Smooth muscle cell (in vitro differentiated cells): ENCODE data around the gene FAM53B. TPM values are rescaled to one million over a fixed set of nuclear protein-coding genes. Genes with fewer than 3 reads are reported as not detected.

Experiments used
- DNase-seq: peaks from one replicate; lab custom pipeline; 2025; ENCODE audit not compliant: unreplicated experiment; lab: John Stamatoyannopoulos, UW
- H2AFZ ChIP-seq: fragments of 200-600 bp; sonication (generic); 2 replicates; pipeline ENCODE4 v1.6.0; 2016; ENCODE audit warnings: antibody characterized with exemption, low read depth, mild to moderate bottlenecking
- H3F3A ChIP-seq: fragments of 200-600 bp; sonication (generic); 2 replicates; pipeline ENCODE4 v1.6.0; 2017; ENCODE audit warnings: antibody characterized with exemption, low read depth
- H3K27ac ChIP-seq: fragments of 200-600 bp; sonication (generic); 2 replicates; pipeline ENCODE4 v1.5.1; 2016; ENCODE audit warnings: low read depth, mild to moderate bottlenecking
- H3K27me3 ChIP-seq: fragments of 200-600 bp; sonication (generic); 2 replicates; pipeline ENCODE4 v1.6.1; 2016; ENCODE audit warnings: low read depth, mild to moderate bottlenecking
- H3K36me3 ChIP-seq: fragments of 200-600 bp; sonication (generic); 2 replicates; pipeline ENCODE4 v1.5.1; 2016; ENCODE audit warnings: low read depth
- H3K4me1 ChIP-seq: fragments of 200-600 bp; sonication (generic); 2 replicates; pipeline ENCODE4 v1.5.1; 2016; ENCODE audit warnings: low read depth
- H3K4me2 ChIP-seq: fragments of 200-600 bp; sonication (generic); 2 replicates; pipeline ENCODE4 v1.6.0; 2016; ENCODE audit warnings: mild to moderate bottlenecking
- H3K4me3 ChIP-seq: fragments of 200-600 bp; sonication (generic); 2 replicates; pipeline ENCODE4 v1.5.1; 2016; ENCODE audit warnings: mild to moderate bottlenecking
- H3K79me2 ChIP-seq: fragments of 200-600 bp; sonication (generic); 2 replicates; pipeline ENCODE4 v1.6.0; 2016; ENCODE audit warnings: low read depth, mild to moderate bottlenecking
- H3K9ac ChIP-seq: fragments of 200-600 bp; sonication (generic); 2 replicates; pipeline ENCODE4 v1.6.0; 2016; ENCODE audit warnings: low read depth
- H3K9me3 ChIP-seq: fragments of 200-600 bp; sonication (generic); replicated peaks from 2 replicates; pipeline ENCODE4 v1.5.1; 2016; ENCODE audit warnings: low read depth
- H4K20me1 ChIP-seq: fragments of 200-600 bp; sonication (generic); 2 replicates; pipeline ENCODE4 v1.6.0; 2016; ENCODE audit warnings: low read depth
- CTCF ChIP-seq: fragments of 200-600 bp; sonication (generic); IDR thresholded peaks from 2 replicates; pipeline ENCODE4 v1.5.1; 2017; ENCODE audit warnings: borderline replicate concordance, mild to moderate bottlenecking, antibody characterized with exemption; ENCODE audit not compliant: insufficient read depth, poor library complexity, severe bottlenecking
- WGBS: methylation state at CpG from one replicate; pipeline ENCODE4 v1.1.7; 2016; ENCODE audit warnings: low lambda C conversion rate; 5-methylcytosine and 5-hydroxymethylcytosine counted together
- polyA plus RNA-seq: library from polyadenylated mRNA; unstranded; fragments of >200 nt; fragmentation: Nextera tagmentation; extraction: Ambion mirVana; gene quantifications from 2 replicates; pipeline ENCODE4 v1.2.1, GENCODE V29; 2016
- total RNA-seq: library from RNA; depleted of rRNA; stranded (reverse); fragments of >200 nt; gene quantifications from 2 replicates; pipeline ENCODE4 v1.2.3, GENCODE V29; 2014

The FAM53B gene
- total and polyA plus RNA-seq, 2 experiments from 2014 or later, result 5.5 to 6.2 TPM

GRCh38 chr10:124735491-124736286 lies 8.5 kb downstream of the FAM53B start:
- Histone ChIP-seq H3K4me1 (peaks cover 24% of the 10 kb centered on the region), H3K79me2 (peaks cover 5% of the 10 kb centered on the region), H3K4me2 (no peak overlapping the region), H2AFZ (no peak overlapping the region), H3K9ac (no peak overlapping the region), H3K36me3 (no peaks in the 10 kb centered on the region), H3K4me3 (no peak overlapping the region), H3K27me3 (no peaks in the 10 kb centered on the region), H4K20me1 (peaks cover 84% of the 10 kb centered on the region), H3F3A (peaks cover 3% of the 10 kb centered on the region), H3K9me3 (no peaks in the 10 kb centered on the region), H3K27ac (no peak overlapping the region)
- no peak for TF ChIP-seq CTCF
- 94% methylated on average over 15 of the region's 15 CpGs for WGBS
- no peak for DNase-seq

GRCh38 chr10:124734311-124735166 lies 9.6 kb downstream of the FAM53B start:
- Histone ChIP-seq H3K27ac (no peak overlapping the region), H3K9ac (no peak overlapping the region), H3K79me2 (peaks cover 5% of the 10 kb centered on the region), H3K4me2 (no peak overlapping the region), H3F3A (no peaks in the 10 kb centered on the region), H3K36me3 (no peaks in the 10 kb centered on the region), H3K9me3 (no peaks in the 10 kb centered on the region), H3K4me1 (peaks cover 12% of the 10 kb centered on the region), H3K27me3 (no peaks in the 10 kb centered on the region), H4K20me1 (peaks cover 82% of the 10 kb centered on the region), H3K4me3 (no peak overlapping the region), H2AFZ (no peak overlapping the region)
- no peak for TF ChIP-seq CTCF
- 96% methylated on average over 16 of the region's 16 CpGs for WGBS
- no peak for DNase-seq

GRCh38 chr10:124733571-124734245 lies 10.5 kb downstream of the FAM53B start:
- Histone ChIP-seq H3K4me3 (no peak overlapping the region), H3K36me3 (no peaks in the 10 kb centered on the region), H3F3A (peaks cover 3% of the 10 kb centered on the region), H3K9ac (no peak overlapping the region), H3K27me3 (no peaks in the 10 kb centered on the region), H3K79me2 (peaks cover 5% of the 10 kb centered on the region), H3K27ac (peak overlapping the region; percentile 62), H3K4me1 (peaks cover 6% of the 10 kb centered on the region), H2AFZ (no peak overlapping the region), H3K4me2 (no peak overlapping the region), H3K9me3 (no peaks in the 10 kb centered on the region), H4K20me1 (peaks cover 83% of the 10 kb centered on the region)
- WGBS, result 82% methylated on average over 13 of the region's 13 CpGs
- TF ChIP-seq CTCF, result no peak
- DNase-seq, result no peak
